NB4 (cell line): ENCODE results near the gene CLSTN3.

Experiments
- CTCF ChIP-seq: IDR thresholded peaks from one replicate; pipeline ENCODE4 v1.5.1; 2012; ENCODE audit warnings: low read depth, low read length
- POLR2A ChIP-seq: IDR thresholded peaks from 2 replicates; pipeline ENCODE4 v1.6.1; 2011; ENCODE audit warnings: mild to moderate bottlenecking; ENCODE audit not compliant: insufficient read length; ENCODE audit errors: extremely low read depth

DNA sequence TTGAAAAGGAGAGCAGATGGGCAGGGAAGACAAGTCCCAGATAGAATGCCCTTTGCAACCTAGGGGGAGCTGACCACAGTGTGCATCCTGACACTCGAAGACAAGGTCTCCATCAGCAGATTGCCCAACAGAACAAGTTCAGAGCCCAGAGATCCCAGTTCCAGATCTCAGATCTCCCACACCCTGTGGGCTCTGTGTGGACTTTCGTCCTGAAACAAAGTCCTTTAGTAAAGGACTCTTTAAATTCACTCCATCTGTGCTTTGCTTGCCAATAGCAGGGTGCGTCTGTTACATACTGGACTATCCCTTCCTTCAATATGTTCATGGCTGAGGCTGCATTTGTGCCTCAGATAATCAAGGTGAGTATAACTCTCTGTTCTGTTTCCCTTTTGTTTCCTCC lies 12.5 kb upstream of the CLSTN3 start:
- no peak for TF ChIP-seq CTCF
- no peak for TF ChIP-seq POLR2A
